Tibial artery (tissue), 4 donors: ENCODE results near the gene FAM193A.

ENCODE experiments used
- DNase-seq, 2 donors: peaks; one replicate each; pipeline ENCODE4 v3.0.0-alpha.2; 2019
- H3K27ac ChIP-seq, 2 donors: fragments of 200-600 bp; sonication (generic) in 1 of 2; 1 replicate in 1 of 2; 2 replicates in 1 of 2; pipeline ENCODE4 v1.5.1; 2018 to 2019; ENCODE audit warnings: mild to moderate bottlenecking in 1 of 2
- H3K27me3 ChIP-seq, 2 donors: fragments of 200-600 bp; sonication (generic) in 1 of 2; one replicate each; pipeline versions ENCODE4 v1.5.1 to v1.6.0; 2016 to 2019
- H3K36me3 ChIP-seq, 3 donors: fragments of 200-600 bp; sonication (generic) in 2 of 3; one replicate each; pipeline ENCODE4 v1.5.1; 2016 to 2019; ENCODE audit warnings: mild to moderate bottlenecking in 2 of 3
- H3K4me1 ChIP-seq, 4 donors: fragments of 200-600 bp; sonication (generic) in 2 of 4; 1 replicate in 3 of 4; 2 replicates in 1 of 4; pipeline ENCODE4 v1.5.1; 2016 to 2019
- H3K4me3 ChIP-seq, 2 donors: fragments of 200-600 bp; sonication (generic) in 1 of 2; 1 replicate in 1 of 2; 2 replicates in 1 of 2; pipeline ENCODE4 v1.5.1; 2018 to 2019; ENCODE audit warnings: mild to moderate bottlenecking in 2 of 2
- H3K9me3 ChIP-seq, 3 donors: fragments of 200-600 bp; sonication (generic) in 1 of 3; one replicate each; pipeline ENCODE4 v1.5.1; 2016 to 2019
- CTCF ChIP-seq, 2 experiments: fragments of 200-600 bp in 1 of 2; fragments of 450-650 bp in 1 of 2; IDR thresholded peaks; one replicate each; pipeline ENCODE4 v1.5.1; 2017 to 2019; ENCODE audit warnings: antibody characterized with exemption in 2 of 2, mild to moderate bottlenecking in 1 of 2, moderate library complexity in 1 of 2
- intact Hi-C: fragments of 100-400 bp; cut with DNase I; formaldehyde crosslinking; loops from one replicate; pipeline ENCODE4 v1.15.0; 2023; ENCODE audit warnings: low total_unique reads

FAM193A gene

DNA sequence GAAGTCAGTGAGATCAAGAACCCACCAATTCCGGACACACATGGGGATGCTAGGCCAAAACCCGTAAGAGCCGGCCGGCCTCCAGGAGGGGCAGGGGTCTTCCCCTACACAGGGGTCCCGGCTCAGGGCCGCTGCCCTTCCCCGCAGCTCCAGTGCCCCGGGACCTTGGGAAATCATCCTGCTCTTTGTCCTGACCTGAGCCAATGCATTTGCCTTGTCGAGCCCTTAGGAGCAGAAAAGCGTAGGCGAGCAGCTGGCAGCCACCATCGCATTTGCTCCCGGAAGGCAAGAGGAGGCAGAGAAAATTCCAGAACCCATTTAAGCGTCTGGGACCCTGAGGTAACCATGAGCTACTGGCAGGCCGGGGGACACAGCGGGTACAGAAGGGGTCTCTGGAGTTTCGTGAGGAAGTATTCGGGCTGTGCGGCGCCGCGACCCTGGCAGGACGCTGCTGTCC is 227.1 kb downstream of the FAM193A start:
- peak in 1 of 2 donors; percentile 70 for DNase-seq
- no peak for TF ChIP-seq CTCF (IDR thresholded peaks at IDR 0.05)
- intact Hi-C loops, result loop anchor here (5.0 to 10.0 kb wide), 4 partner anchors 101 to 274 kb away; partner anchors contain the start of genes GRK4 and NOP14
- Histone ChIP-seq H3K9me3 (no peaks in the 10 kb centered on the region), H3K4me1 (peaks cover 0 to 14% (median 3%) of the 10 kb centered on the region in 4 donors), H3K36me3 (no peaks in the 10 kb centered on the region), H3K27me3 (peaks cover 0 to 1% of the 10 kb centered on the region in 2 donors), H3K4me3 (peak overlapping the region; percentile 54 to 58), H3K27ac (peak overlapping the region; percentile 67 to 77)

GRCh38 chr4:2765832-2766526 is 229.5 kb downstream of the FAM193A start:
- intact Hi-C loops, result loop anchor here (10.0 kb wide), 2 partner anchors 99 to 169 kb away; no protein-coding TSS in a partner anchor
- peaks cover 0 to 3% of the 10 kb centered on the region in 2 donors for H3K27me3 ChIP-seq
- DNase-seq, result peak in 1 of 2 donors; percentile 48
- H3K9me3 ChIP-seq, result no peaks in the 10 kb centered on the region
- no peaks in the 10 kb centered on the region for H3K36me3 ChIP-seq
- H3K27ac ChIP-seq, result no peak overlapping the region
- TF ChIP-seq CTCF (IDR thresholded peaks at IDR 0.05), result no peak
- no peak overlapping the region for H3K4me3 ChIP-seq
- peaks cover 0 to 14% (median 3%) of the 10 kb centered on the region in 4 donors for H3K4me1 ChIP-seq

DNA sequence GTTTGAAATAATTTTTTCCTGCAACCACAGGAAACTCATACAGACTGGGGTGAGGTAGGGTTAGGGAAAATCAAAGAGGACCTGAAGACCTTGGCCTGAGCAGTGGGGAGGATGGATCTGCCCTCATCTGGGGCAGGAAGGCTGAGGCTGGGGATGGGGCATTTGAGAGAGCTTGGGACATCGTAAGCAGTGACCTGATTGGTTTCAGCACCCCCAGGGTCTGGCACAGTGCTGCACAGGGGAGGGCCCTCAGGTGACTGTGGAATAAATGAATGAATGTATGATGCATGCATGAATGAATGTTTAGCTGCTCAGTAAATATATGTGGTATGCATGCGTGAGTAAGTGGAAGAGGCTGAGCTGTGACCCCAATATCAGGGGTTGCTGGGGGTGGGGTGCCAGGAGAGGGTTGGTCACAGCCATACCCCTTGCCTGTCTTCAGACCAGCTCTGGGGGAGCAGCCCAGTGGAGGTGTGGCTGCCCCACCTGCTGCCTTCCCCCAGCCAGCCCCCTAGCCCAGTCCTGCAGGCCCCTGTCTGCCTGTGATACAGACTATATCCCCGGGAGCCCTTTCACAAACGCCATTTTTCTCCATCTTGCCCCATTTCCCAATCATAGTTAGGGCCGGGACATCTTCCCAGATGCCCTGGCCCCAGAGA is 230.7 kb downstream of the FAM193A start:
- peak in 1 of 2 donors; percentile 33 for DNase-seq
- Histone ChIP-seq H3K27ac (no peak overlapping the region), H3K4me1 (peaks cover 0 to 14% (median 3%) of the 10 kb centered on the region in 4 donors), H3K9me3 (no peaks in the 10 kb centered on the region), H3K36me3 (no peaks in the 10 kb centered on the region), H3K4me3 (no peak overlapping the region), H3K27me3 (peaks cover 0 to 3% of the 10 kb centered on the region in 2 donors)
- intact Hi-C loops, result loop anchor here (10.0 kb wide), 2 partner anchors 98 to 168 kb away; no protein-coding TSS in a partner anchor
- TF ChIP-seq CTCF (IDR thresholded peaks at IDR 0.05), result no peak

GRCh38 chr4:2767705-2768074 is 231.2 kb downstream of the FAM193A start:
- H3K4me1 ChIP-seq, result peaks cover 0 to 14% (median 3%) of the 10 kb centered on the region in 4 donors
- no peak overlapping the region for H3K27ac ChIP-seq
- intact Hi-C loops, result loop anchor here (10.0 kb wide), 2 partner anchors 97 to 167 kb away; no protein-coding TSS in a partner anchor
- H3K27me3 ChIP-seq, result peaks cover 0 to 3% of the 10 kb centered on the region in 2 donors
- no peak for TF ChIP-seq CTCF (IDR thresholded peaks at IDR 0.05)
- H3K9me3 ChIP-seq, result no peaks in the 10 kb centered on the region
- H3K36me3 ChIP-seq, result no peaks in the 10 kb centered on the region
- H3K4me3 ChIP-seq, result no peak overlapping the region
- peak in 1 of 2 donors; percentile 53 for DNase-seq

GRCh38 chr4:2768124-2768523 is 231.7 kb downstream of the FAM193A start:
- peaks cover 0 to 3% of the 10 kb centered on the region in 2 donors for H3K27me3 ChIP-seq
- no peak overlapping the region for H3K27ac ChIP-seq
- intact Hi-C loops, result loop anchor here (10.0 kb wide), 2 partner anchors 97 to 167 kb away; no protein-coding TSS in a partner anchor
- H3K9me3 ChIP-seq, result no peaks in the 10 kb centered on the region
- TF ChIP-seq CTCF (IDR thresholded peaks at IDR 0.05), result no peak
- DNase-seq, result peak in 1 of 2 donors; percentile 37
- H3K4me1 ChIP-seq, result peaks cover 0 to 14% (median 3%) of the 10 kb centered on the region in 4 donors
- H3K4me3 ChIP-seq, result no peak overlapping the region
- no peaks in the 10 kb centered on the region for H3K36me3 ChIP-seq
